Measurements from ENCODE around the gene PPCDC. TPM values are rescaled to one million over a fixed set of nuclear protein-coding genes. Genes with fewer than 3 reads are reported as not detected.

Gene PPCDC
- total and polyA plus RNA-seq, 4 donors, result 7.4 to 9.3 (median 8.4) TPM

- no peaks in the 10 kb centered on the region for H3K4me1 ChIP-seq (ENCODE audit: control insufficient read depth in 4 of 4, insufficient read depth in 4 of 4, low read length in 3 of 4)
- no peak for TF ChIP-seq HNF4G (IDR thresholded peaks at IDR 0.05)
- no peak for TF ChIP-seq HNF4A (conservative IDR thresholded peaks at IDR 0.05)
- TF ChIP-seq CTCF (IDR thresholded peaks at IDR 0.05; ENCODE audit: low read depth, low read length, missing input control), result no peak
- no peak for TF ChIP-seq GABPA (IDR thresholded peaks at IDR 0.05 in 1 of 2, conservative IDR thresholded peaks at IDR 0.05 in 1 of 2)
- TF ChIP-seq TAF1 (conservative IDR thresholded peaks at IDR 0.05), result no peak
- no peak for TF ChIP-seq YY1 (IDR thresholded peaks at IDR 0.05)
- no peak for TF ChIP-seq NR2F2 (IDR thresholded peaks at IDR 0.05)
- TF ChIP-seq RAD21 (IDR thresholded peaks at IDR 0.05), result no peak
- TF ChIP-seq FOXA1 (IDR thresholded peaks at IDR 0.05), result no peak
- no peak for TF ChIP-seq JUND (IDR thresholded peaks at IDR 0.05)
- TF ChIP-seq ZBTB33 (IDR thresholded peaks at IDR 0.05), result no peak
- no peak for TF ChIP-seq MAX (IDR thresholded peaks at IDR 0.05)
- no peak for DNase-seq (ENCODE audit: low spot score)
Observed at GRCh38 chr15:74989527-74989926, 33.9 kb upstream of the PPCDC start.

GRCh38 chr15:74992619-74993018 lies 30.8 kb upstream of the PPCDC start:
- Histone ChIP-seq H3K4me3 (ENCODE audit: low read depth in 1 of 3, low read length in 3 of 3) (no peak overlapping the region), H3K36me3 (ENCODE audit: control insufficient read depth in 4 of 4, insufficient read depth in 3 of 4, low read depth in 1 of 4, low read length in 3 of 4) (no peaks in the 10 kb centered on the region), H3K27ac (ENCODE audit: low read depth in 1 of 2, low read length in 2 of 2) (no peak overlapping the region), H3K9me3 (ENCODE audit: control insufficient read depth in 4 of 4, low read length in 3 of 4) (no peaks in the 10 kb centered on the region), H3K9ac (ENCODE audit: low read depth in 1 of 2, low read length in 2 of 2) (no peak overlapping the region), H3K4me1 (ENCODE audit: control insufficient read depth in 4 of 4, insufficient read depth in 4 of 4, low read length in 3 of 4) (peaks cover 4 to 6% (median 6%) of the 10 kb centered on the region in 4 donors), H3K27me3 (ENCODE audit: control insufficient read depth in 4 of 4, insufficient read depth in 4 of 4, low read length in 3 of 4) (no peaks in the 10 kb centered on the region)
- no peak for TF ChIP-seq HNF4A (conservative IDR thresholded peaks at IDR 0.05)
- TF ChIP-seq ZBTB33 (IDR thresholded peaks at IDR 0.05), result no peak
- no peak for TF ChIP-seq FOXA1 (IDR thresholded peaks at IDR 0.05)
- no peak for TF ChIP-seq FOXA2 (IDR thresholded peaks at IDR 0.05)
- no peak for TF ChIP-seq RXRA (IDR thresholded peaks at IDR 0.05)
- TF ChIP-seq MAX (IDR thresholded peaks at IDR 0.05), result no peak
- no peak for TF ChIP-seq REST (IDR thresholded peaks at IDR 0.05)
- TF ChIP-seq EGR1 (IDR thresholded peaks at IDR 0.05; ENCODE audit: low read depth in 2 of 2), result no peak
- no peak for TF ChIP-seq NR2F2 (IDR thresholded peaks at IDR 0.05)
- no peak for TF ChIP-seq HNF4G (IDR thresholded peaks at IDR 0.05)
- DNase-seq (ENCODE audit: low spot score), result no peak
- WGBS, result 29% methylated on average over 1 of the region's 1 CpG

More at GRCh38 chr15:74989527-74989926, 33.9 kb upstream of the PPCDC start:
- H3K9me3 ChIP-seq (ENCODE audit: control insufficient read depth in 4 of 4, low read length in 3 of 4), result no peaks in the 10 kb centered on the region
- H3K27ac ChIP-seq (ENCODE audit: low read depth in 1 of 2, low read length in 2 of 2), result no peak overlapping the region
- no peak overlapping the region for H3K4me3 ChIP-seq (ENCODE audit: low read depth in 1 of 3, low read length in 3 of 3)
- no peak overlapping the region for H3K9ac ChIP-seq (ENCODE audit: low read depth in 1 of 2, low read length in 2 of 2)
- H3K36me3 ChIP-seq (ENCODE audit: control insufficient read depth in 4 of 4, insufficient read depth in 3 of 4, low read depth in 1 of 4, low read length in 3 of 4), result no peaks in the 10 kb centered on the region
- peaks cover 0 to 4% (median 0%) of the 10 kb centered on the region in 4 donors for H3K27me3 ChIP-seq (ENCODE audit: control insufficient read depth in 4 of 4, insufficient read depth in 4 of 4, low read length in 3 of 4)
